Adrenal gland (tissue), 5 donors: ENCODE results near the gene DYSF.

Experiments
- POLR2A ChIP-seq, 2 donors: fragments of 450-650 bp; IDR thresholded peaks; one replicate each; pipeline ENCODE4 v1.6.1; 2017; ENCODE audit warnings: antibody characterized with exemption in 2 of 2, mild to moderate bottlenecking in 2 of 2, moderate library complexity in 1 of 2
- TF ChIP-seq, protein P1 (sequence below), 6 experiments: fragments of 450-650 bp in 4 of 6; fragments of 200-600 bp in 2 of 6; sonication (generic) in 1 of 6; IDR thresholded peaks; 1 replicate in 5 of 6; 2 replicates in 1 of 6; pipeline versions ENCODE4 v1.5.1 to v1.8.0; 2016 to 2021; ENCODE audit warnings: antibody characterized with exemption in 6 of 6, mild to moderate bottlenecking in 2 of 6, moderate library complexity in 1 of 6
- donor health status: DM: no; HTN: no; CAD: no.

DNA sequence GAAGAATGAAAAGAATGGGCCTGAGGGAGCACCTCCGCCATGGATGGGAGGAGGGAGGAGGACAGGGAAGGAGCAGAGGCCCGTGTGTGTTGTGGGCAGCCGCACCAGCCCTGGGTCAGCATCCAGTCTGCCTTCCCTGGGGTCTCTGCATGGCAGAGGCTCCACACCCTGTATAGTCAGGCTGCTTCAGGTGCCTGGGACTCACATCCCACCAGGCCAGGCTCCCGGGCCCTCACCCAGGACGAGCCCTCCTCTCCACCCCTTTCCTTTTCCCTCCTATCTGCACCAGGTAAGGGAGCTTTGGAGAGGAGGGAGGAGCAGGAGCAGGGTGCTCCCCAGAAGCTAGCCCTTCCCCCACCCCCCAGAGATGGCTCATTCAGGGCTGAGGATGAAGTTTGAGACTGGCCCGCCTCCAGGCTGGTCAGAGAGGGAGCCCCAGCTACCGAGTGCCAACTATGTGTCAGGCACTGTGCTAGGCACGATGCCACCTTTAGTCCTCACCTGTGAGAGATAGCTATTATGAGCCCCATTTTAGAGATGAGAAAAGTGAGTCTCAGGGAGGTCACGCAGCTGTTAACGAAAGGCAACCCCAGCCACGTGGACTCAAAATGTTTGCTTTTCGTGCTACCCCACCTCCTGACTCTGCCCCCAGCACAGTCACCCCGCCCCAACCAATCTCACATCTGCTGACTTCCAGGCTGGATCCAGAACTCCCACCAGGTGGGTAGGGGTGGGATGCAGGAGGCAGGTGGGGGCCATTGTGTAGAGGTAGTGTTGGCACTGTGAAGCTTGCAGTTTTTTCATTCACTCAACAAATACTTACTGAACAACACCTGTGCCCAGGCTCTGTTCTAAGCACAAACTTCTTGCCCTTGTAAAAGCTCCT lies 242.1 kb downstream of the DYSF start:
- TF ChIP-seq POLR2A (IDR thresholded peaks at IDR 0.05): no peak
- TF ChIP-seq, protein P1, sequence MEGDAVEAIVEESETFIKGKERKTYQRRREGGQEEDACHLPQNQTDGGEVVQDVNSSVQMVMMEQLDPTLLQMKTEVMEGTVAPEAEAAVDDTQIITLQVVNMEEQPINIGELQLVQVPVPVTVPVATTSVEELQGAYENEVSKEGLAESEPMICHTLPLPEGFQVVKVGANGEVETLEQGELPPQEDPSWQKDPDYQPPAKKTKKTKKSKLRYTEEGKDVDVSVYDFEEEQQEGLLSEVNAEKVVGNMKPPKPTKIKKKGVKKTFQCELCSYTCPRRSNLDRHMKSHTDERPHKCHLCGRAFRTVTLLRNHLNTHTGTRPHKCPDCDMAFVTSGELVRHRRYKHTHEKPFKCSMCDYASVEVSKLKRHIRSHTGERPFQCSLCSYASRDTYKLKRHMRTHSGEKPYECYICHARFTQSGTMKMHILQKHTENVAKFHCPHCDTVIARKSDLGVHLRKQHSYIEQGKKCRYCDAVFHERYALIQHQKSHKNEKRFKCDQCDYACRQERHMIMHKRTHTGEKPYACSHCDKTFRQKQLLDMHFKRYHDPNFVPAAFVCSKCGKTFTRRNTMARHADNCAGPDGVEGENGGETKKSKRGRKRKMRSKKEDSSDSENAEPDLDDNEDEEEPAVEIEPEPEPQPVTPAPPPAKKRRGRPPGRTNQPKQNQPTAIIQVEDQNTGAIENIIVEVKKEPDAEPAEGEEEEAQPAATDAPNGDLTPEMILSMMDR (IDR thresholded peaks at IDR 0.05): no peak
